Measurements from ENCODE around the gene CDKN2B-AS1. TPM values are rescaled to one million over a fixed set of nuclear protein-coding genes. Genes with fewer than 3 reads are reported as not detected.

Gene CDKN2B-AS1
- total RNA-seq, 1 experiment from 2014 or later = not detected

DNA sequence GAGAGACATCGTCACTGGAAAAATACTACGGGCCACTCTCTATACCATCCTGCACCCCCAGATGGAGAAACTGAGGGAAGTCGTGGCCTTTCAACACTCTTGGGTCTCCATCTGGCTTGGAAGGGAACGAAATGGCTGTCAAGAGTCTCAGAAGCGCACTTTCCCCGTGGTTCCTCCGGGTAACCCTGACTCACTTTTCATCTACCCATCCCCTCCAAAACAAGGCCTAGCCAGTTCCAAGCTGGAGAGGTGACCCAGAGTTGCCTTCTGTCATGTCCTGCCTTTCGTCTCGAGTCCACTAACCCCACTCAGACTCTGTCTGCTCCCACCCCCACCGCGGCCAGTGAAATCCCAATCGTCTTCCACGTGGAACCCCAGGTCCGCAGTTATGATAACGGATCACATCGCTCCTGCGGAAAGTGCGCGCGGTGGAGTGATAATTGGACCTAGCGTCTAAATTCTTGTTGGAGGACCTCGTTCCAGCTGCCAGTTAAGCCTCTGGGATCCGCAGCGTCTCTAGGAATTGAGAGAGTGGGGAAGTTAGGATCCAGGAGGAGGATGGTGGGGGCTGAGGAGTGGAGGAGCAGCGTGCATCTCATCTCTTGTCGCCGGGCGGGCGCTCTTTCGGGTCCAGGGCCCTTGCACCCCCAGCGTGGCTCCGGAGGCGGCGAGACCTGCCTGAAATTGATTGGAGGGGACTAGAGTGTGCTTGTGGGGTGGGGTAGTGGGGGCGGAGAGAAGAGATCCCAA is 5.0 kb upstream of the CDKN2B-AS1 start:
- H3K27me3 Mint-ChIP-seq (ENCODE audit: insufficient read depth, unreplicated experiment) = no peaks in the 10 kb centered on the region
- CTCF ChIA-PET = no interaction called here
- intact Hi-C loops (cut with micrococcal nuclease) = no loop called here
- TF ChIP-seq, protein P1, sequence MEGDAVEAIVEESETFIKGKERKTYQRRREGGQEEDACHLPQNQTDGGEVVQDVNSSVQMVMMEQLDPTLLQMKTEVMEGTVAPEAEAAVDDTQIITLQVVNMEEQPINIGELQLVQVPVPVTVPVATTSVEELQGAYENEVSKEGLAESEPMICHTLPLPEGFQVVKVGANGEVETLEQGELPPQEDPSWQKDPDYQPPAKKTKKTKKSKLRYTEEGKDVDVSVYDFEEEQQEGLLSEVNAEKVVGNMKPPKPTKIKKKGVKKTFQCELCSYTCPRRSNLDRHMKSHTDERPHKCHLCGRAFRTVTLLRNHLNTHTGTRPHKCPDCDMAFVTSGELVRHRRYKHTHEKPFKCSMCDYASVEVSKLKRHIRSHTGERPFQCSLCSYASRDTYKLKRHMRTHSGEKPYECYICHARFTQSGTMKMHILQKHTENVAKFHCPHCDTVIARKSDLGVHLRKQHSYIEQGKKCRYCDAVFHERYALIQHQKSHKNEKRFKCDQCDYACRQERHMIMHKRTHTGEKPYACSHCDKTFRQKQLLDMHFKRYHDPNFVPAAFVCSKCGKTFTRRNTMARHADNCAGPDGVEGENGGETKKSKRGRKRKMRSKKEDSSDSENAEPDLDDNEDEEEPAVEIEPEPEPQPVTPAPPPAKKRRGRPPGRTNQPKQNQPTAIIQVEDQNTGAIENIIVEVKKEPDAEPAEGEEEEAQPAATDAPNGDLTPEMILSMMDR (IDR thresholded peaks at IDR 0.05; ENCODE audit: unreplicated experiment) = no peak
- no TSS peak for BruUV-seq (replicated peaks)
- H3K4me1 Mint-ChIP-seq (ENCODE audit: insufficient read depth, unreplicated experiment) = no peaks in the 10 kb centered on the region
- POLR2A ChIA-PET = no interaction called here
- no peaks in the 10 kb centered on the region for H3K9me3 Mint-ChIP-seq (ENCODE audit: unreplicated experiment)
- no peaks in the 10 kb centered on the region for H3K36me3 Mint-ChIP-seq (ENCODE audit: insufficient read depth, unreplicated experiment)
- DNase-seq (ENCODE audit: unreplicated experiment) = no peak
- no peak overlapping the region for H3K27ac Mint-ChIP-seq (ENCODE audit: low read depth, unreplicated experiment)
- no peak overlapping the region for H3K4me3 Mint-ChIP-seq (ENCODE audit: unreplicated experiment)

DNA sequence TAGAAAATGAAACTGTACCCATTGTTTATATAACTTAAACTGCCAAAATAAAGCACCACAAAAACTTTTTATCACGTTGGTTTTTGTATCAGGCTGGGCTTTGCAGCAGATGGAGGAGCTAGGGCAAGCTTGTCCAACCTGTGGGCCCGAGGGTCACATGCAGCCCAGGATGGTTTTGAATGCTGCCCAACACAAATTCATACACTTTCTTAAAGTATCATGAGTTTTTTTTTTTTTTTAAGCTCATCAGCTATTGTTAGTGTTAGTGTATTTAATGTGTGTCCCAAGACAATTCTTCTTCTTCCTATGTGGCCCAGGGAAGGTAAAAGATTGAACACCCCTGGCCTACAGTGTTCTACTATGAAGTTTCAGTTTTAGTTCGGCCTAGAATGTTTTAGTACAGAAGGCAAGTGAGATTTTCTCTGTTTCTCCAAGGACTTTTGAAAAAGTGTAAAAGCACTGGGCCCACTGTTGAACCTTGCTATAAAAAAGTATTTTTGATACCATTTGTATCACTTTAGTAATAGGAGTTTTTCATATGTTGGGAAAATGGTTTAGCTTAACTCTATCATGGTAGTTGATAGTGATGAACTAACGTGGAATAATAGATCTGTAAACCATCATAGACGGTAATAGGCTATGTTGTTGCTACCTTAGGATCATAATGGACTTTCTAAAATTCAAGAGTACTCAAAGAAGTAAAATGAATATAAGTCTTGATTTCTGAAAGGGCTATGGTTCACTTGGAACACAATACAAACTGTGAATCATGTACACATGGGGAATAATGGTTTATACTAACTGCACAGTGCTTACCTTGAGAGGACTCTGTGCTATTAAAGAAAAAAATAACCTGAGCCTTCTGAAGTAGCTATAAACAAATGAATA is 3.3 kb upstream of the CDKN2B-AS1 start:
- no peak for DNase-seq (ENCODE audit: unreplicated experiment)
- no peaks in the 10 kb centered on the region for H3K4me1 Mint-ChIP-seq (ENCODE audit: insufficient read depth, unreplicated experiment)
- BruUV-seq (replicated peaks) = no TSS peak

DNA sequence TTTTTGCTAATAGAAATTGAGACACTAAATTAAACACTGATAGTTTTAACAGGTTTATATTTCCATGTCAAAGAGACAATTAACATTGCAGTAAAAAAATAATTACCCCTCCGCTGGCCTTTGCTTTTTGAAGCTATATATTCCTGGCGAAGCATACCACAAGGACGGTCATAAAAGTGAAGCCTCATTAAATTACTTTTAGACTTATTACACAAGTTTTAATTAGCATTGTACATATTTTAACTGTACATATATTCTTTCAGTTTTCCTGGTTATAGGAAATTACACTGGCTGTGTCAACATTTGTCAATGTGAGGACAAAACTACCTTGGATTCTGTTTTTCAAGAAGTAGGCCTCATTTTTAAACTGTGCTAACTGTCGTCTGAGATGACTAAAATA is 1.6 kb upstream of the CDKN2B-AS1 start:
- no peak for DNase-seq (ENCODE audit: unreplicated experiment)
- POLR2A ChIA-PET = no interaction called here
- no peaks in the 10 kb centered on the region for H3K9me3 Mint-ChIP-seq (ENCODE audit: unreplicated experiment)
- CTCF ChIA-PET = no interaction called here
- H3K36me3 Mint-ChIP-seq (ENCODE audit: insufficient read depth, unreplicated experiment) = no peaks in the 10 kb centered on the region
- no TSS peak for BruUV-seq (replicated peaks)
- no peak overlapping the region for H3K27ac Mint-ChIP-seq (ENCODE audit: low read depth, unreplicated experiment)
- TF ChIP-seq, protein P1 (IDR thresholded peaks at IDR 0.05; ENCODE audit: unreplicated experiment) = no peak
- no peaks in the 10 kb centered on the region for H3K27me3 Mint-ChIP-seq (ENCODE audit: insufficient read depth, unreplicated experiment)
- intact Hi-C loops (cut with micrococcal nuclease) = no loop called here
- no peak overlapping the region for H3K4me3 Mint-ChIP-seq (ENCODE audit: unreplicated experiment)
- H3K4me1 Mint-ChIP-seq (ENCODE audit: insufficient read depth, unreplicated experiment) = no peaks in the 10 kb centered on the region

More for the DNA sequence above, 3.3 kb upstream of the CDKN2B-AS1 start:
- Mint-ChIP-seq H3K27ac (ENCODE audit: low read depth, unreplicated experiment) (no peak overlapping the region), H3K36me3 (ENCODE audit: insufficient read depth, unreplicated experiment) (no peaks in the 10 kb centered on the region), H3K9me3 (ENCODE audit: unreplicated experiment) (no peaks in the 10 kb centered on the region), H3K27me3 (ENCODE audit: insufficient read depth, unreplicated experiment) (no peaks in the 10 kb centered on the region), H3K4me3 (ENCODE audit: unreplicated experiment) (no peak overlapping the region)
- POLR2A ChIA-PET = no interaction called here
- TF ChIP-seq, protein P1 (IDR thresholded peaks at IDR 0.05; ENCODE audit: unreplicated experiment) = no peak
- CTCF ChIA-PET = no interaction called here
- intact Hi-C loops (cut with micrococcal nuclease) = no loop called here

DNA sequence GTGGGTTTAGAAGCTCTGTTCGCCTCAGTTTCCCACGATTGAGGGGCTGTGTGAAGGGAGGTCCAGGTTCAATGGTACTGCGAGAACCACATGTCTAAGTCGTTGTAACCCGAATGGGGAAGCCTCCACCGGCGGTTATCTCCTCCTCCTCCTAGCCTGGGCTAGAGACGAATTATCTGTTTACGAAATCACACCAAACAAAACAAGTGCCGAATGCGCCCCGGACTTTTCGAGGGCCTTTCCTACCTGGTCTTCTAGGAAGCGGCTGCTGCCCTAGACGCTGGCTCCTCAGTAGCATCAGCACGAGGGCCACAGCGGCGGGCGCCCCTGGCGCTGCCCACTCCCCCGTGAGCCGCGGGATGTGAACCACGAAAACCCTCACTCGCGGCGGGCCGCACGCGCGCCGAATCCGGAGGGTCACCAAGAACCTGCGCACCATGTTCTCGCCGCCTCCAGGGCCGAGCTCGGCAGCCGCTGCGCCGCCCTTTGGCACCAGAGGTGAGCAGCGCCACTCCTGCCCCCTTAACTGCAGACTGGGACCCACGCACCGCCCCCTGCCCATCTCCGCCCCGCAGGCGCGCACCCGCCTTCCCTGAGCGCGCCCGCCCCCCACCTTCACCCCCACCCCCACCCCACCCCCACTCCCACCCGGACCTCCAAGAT is 567 bp upstream of the CDKN2B-AS1 start, which contains the start of gene CDKN2A:
CDKN2A (minus strand) TSS at position 500 of the 663 bp plus-strand sequence.
- ChIA-PET CTCF (no interaction called here), POLR2A (no interaction called here)
- BruUV-seq (replicated peaks) = no TSS peak
- H3K27ac Mint-ChIP-seq (ENCODE audit: low read depth, unreplicated experiment) = no peak within 1 kb of the TSS
- no peaks in the 10 kb centered on the region for H3K9me3 Mint-ChIP-seq (ENCODE audit: unreplicated experiment)
- intact Hi-C loops (cut with micrococcal nuclease) = no loop called here
- no peak for DNase-seq (ENCODE audit: unreplicated experiment)
- H3K4me3 Mint-ChIP-seq (ENCODE audit: unreplicated experiment) = no peak within 1 kb of the TSS
- H3K4me1 Mint-ChIP-seq (ENCODE audit: insufficient read depth, unreplicated experiment) = no peaks in the 10 kb centered on the region
- no peaks in the 10 kb centered on the region for H3K36me3 Mint-ChIP-seq (ENCODE audit: insufficient read depth, unreplicated experiment)
- H3K27me3 Mint-ChIP-seq (ENCODE audit: insufficient read depth, unreplicated experiment) = no peaks in the 10 kb centered on the region
- TF ChIP-seq, protein P1 (IDR thresholded peaks at IDR 0.05; ENCODE audit: unreplicated experiment) = no peak
